Prostate gland (tissue), 2 donors: ENCODE data around the gene SRPRB. TPM values are rescaled to one million over a fixed set of nuclear protein-coding genes. Genes with fewer than 3 reads are reported as not detected.

ENCODE experiments used
- DNase-seq: peaks from one replicate; pipeline ENCODE4 v3.0.0-alpha.2; 2019; ENCODE audit warnings: low spot score
- H3K27ac ChIP-seq, 2 donors: fragments of 200-600 bp; sonication (generic); 2 replicates each; pipeline ENCODE4 v1.5.1; 2017 to 2019
- H3K27me3 ChIP-seq: fragments of 200-600 bp; sonication (generic); replicated peaks from 2 replicates; pipeline ENCODE4 v1.5.1; 2019; ENCODE audit not compliant: insufficient read depth
- H3K36me3 ChIP-seq, 2 donors: fragments of 200-600 bp; sonication (generic); 1 replicate in 1 of 2; 2 replicates in 1 of 2; pipeline versions ENCODE4 v1.5.1 to v1.8.1; 2017 to 2019
- H3K4me1 ChIP-seq: fragments of 200-600 bp; sonication (generic); replicated peaks from 2 replicates; pipeline ENCODE4 v1.5.1; 2019
- H3K4me3 ChIP-seq, 2 donors: fragments of 200-600 bp; sonication (generic); 2 replicates each; pipeline ENCODE4 v1.5.1; 2017 to 2019
- H3K9me3 ChIP-seq: fragments of 200-600 bp; sonication (generic); 2 replicates; pipeline ENCODE4 v1.5.1; 2017
- POLR2A ChIP-seq: fragments of 450-650 bp; IDR thresholded peaks from one replicate; pipeline ENCODE4 v1.6.1; 2016; ENCODE audit warnings: antibody characterized with exemption, mild to moderate bottlenecking
- POLR2AphosphoS5 ChIP-seq: sonication (generic); formaldehyde crosslinking; IDR thresholded peaks from one replicate; pipeline ENCODE4 v1.6.1; 2017; ENCODE audit warnings: antibody characterized with exemption
- WGBS: methylation state at CpG from one replicate; pipeline ENCODE4 v1.1.5; 2018; 5-methylcytosine and 5-hydroxymethylcytosine counted together
- intact Hi-C: fragments of 100-400 bp; cut with DNase I; formaldehyde crosslinking; loops from one replicate; pipeline ENCODE4 v1.14.2; 2022
- total RNA-seq, 2 donors: library from RNA; depleted of rRNA; stranded (reverse); fragments of >200 nt; gene quantifications; one replicate each; pipeline ENCODE4 v1.1.0, GENCODE V29; 2016
- TF ChIP-seq, protein P1 (sequence below), 4 experiments: fragments of 200-600 bp in 2 of 4; fragments of 450-650 bp in 2 of 4; sonication (generic) in 2 of 4; IDR thresholded peaks; 1 replicate in 3 of 4; 2 replicates in 1 of 4; pipeline ENCODE4 v1.5.1; 2016 to 2019; ENCODE audit warnings: antibody characterized with exemption in 4 of 4, mild to moderate bottlenecking in 2 of 4, moderate library complexity in 2 of 4

The SRPRB gene
- total RNA-seq, 2 donors from 2014 or later = 25.5 to 29.1 TPM

DNA sequence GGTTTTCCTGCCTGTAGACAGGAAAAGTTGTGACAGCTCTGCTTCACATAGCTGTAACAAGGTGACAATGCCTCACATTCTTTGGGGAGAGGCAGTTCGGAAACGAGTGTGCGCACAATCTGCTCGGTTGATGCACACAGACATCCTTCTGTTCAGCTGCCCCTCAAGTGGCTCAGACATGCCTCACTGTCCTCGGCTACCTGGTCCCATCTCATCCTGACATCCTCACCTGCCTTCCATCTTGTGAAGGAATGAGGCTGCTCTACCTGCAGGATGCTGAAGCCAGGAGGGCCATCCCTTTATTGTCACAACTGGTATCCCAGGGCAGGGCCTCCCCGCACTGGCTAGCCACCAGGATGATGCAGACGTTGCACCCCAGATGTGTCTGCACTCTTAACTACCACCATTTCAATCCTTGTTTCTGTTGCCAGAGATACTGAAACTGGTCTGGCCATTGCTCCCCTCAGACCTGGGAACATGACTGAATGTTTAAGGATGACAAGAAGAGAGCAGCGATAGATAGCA, 19.4 kb downstream of the SRPRB start:
- Histone ChIP-seq H3K4me3 (no peak overlapping the region), H3K27me3 (no peaks in the 10 kb centered on the region), H3K4me1 (no peaks in the 10 kb centered on the region), H3K27ac (no peak overlapping the region), H3K36me3 (peaks cover 0 to 3% of the 10 kb centered on the region in 2 donors), H3K9me3 (no peaks in the 10 kb centered on the region)
- 95% methylated on average over 8 of the region's 8 CpGs for WGBS
- no peak for DNase-seq
- TF ChIP-seq POLR2AphosphoS5 (no peak), POLR2A (no peak)
- TF ChIP-seq, protein P1, sequence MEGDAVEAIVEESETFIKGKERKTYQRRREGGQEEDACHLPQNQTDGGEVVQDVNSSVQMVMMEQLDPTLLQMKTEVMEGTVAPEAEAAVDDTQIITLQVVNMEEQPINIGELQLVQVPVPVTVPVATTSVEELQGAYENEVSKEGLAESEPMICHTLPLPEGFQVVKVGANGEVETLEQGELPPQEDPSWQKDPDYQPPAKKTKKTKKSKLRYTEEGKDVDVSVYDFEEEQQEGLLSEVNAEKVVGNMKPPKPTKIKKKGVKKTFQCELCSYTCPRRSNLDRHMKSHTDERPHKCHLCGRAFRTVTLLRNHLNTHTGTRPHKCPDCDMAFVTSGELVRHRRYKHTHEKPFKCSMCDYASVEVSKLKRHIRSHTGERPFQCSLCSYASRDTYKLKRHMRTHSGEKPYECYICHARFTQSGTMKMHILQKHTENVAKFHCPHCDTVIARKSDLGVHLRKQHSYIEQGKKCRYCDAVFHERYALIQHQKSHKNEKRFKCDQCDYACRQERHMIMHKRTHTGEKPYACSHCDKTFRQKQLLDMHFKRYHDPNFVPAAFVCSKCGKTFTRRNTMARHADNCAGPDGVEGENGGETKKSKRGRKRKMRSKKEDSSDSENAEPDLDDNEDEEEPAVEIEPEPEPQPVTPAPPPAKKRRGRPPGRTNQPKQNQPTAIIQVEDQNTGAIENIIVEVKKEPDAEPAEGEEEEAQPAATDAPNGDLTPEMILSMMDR (IDR thresholded peaks at IDR 0.05) = no peak
- intact Hi-C loops = loop anchor here (10.0 kb wide), 1 partner anchor 390 kb away; no protein-coding TSS in a partner anchor

DNA sequence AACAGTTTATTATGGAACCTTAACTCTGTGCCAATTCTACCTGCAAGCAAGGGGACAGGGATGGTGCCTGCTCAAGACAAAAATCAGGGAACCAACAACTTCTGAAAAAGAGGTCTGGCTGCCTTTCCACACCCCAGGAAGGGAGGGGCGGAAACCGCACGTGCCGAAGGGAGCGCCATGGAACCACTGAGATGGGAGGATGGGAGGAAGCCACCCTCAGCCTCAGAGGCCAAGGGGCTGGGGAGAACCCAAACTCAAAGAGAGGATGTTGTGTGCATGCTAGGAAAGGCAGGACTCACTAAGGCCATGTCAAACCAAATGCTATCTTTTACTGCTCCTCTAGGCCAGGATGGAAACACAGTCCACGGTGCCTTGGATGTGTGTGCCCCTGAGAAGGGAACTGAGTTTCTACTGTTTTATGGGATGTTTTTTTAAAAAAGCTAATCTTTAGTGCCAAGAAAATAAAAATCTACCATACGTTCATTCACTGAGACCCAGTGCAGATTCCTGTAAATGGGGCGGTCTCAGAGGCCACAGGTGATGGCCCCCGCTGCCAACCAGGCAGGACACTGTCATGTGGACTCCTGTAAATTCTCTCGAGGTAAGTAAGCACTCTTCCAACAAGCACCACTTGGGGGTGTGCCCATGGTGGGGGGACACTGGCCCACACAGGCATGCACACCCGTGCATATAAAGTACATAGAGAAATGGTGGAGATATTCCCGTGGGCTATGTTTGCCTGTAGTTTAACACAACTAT, 20.5 kb downstream of the SRPRB start:
- TF ChIP-seq POLR2AphosphoS5 = no peak
- TF ChIP-seq, protein P1 (IDR thresholded peaks at IDR 0.05) = no peak
- no peak for TF ChIP-seq POLR2A
- no peaks in the 10 kb centered on the region for H3K4me1 ChIP-seq
- H3K9me3 ChIP-seq = no peaks in the 10 kb centered on the region
- intact Hi-C loops = loop anchor here (10.0 kb wide), 1 partner anchor 389 kb away; no protein-coding TSS in a partner anchor
- 76% methylated on average over 12 of the region's 12 CpGs for WGBS
- H3K27ac ChIP-seq = no peak overlapping the region
- no peak overlapping the region for H3K4me3 ChIP-seq
- H3K27me3 ChIP-seq = no peaks in the 10 kb centered on the region
- peaks cover 0 to 3% of the 10 kb centered on the region in 2 donors for H3K36me3 ChIP-seq
- DNase-seq = no peak

DNA sequence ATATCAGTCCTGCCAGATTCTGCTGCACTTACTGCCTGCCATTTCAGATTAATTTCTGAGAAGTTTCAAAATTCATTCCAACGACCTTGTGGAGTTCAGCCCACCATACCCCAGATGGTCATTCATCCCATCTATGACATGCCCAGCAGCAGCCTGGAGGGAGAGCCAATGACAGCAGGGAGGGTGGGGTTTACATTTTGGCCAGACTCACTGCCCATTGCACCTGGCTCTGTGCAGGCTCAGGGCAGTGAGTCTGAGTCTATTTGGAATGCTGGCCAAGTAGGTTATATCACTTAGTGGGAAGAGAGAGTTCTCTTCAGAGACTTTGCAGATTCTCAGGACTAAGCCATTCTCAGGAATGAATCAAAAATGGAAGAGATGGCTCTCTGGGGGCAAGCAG, 21.5 kb downstream of the SRPRB start:
- H3K27me3 ChIP-seq = no peaks in the 10 kb centered on the region
- H3K4me1 ChIP-seq = no peaks in the 10 kb centered on the region
- H3K9me3 ChIP-seq = no peaks in the 10 kb centered on the region
- peaks cover 0 to 3% of the 10 kb centered on the region in 2 donors for H3K36me3 ChIP-seq
- no peak overlapping the region for H3K27ac ChIP-seq
- WGBS = 19% methylated on average over 1 of the region's 1 CpG
- DNase-seq = no peak
- TF ChIP-seq POLR2A = no peak
- TF ChIP-seq POLR2AphosphoS5 = no peak
- TF ChIP-seq, protein P1 (IDR thresholded peaks at IDR 0.05) = no peak
- no peak overlapping the region for H3K4me3 ChIP-seq
- intact Hi-C loops = loop anchor here (10.0 kb wide), 1 partner anchor 388 kb away; no protein-coding TSS in a partner anchor

DNA sequence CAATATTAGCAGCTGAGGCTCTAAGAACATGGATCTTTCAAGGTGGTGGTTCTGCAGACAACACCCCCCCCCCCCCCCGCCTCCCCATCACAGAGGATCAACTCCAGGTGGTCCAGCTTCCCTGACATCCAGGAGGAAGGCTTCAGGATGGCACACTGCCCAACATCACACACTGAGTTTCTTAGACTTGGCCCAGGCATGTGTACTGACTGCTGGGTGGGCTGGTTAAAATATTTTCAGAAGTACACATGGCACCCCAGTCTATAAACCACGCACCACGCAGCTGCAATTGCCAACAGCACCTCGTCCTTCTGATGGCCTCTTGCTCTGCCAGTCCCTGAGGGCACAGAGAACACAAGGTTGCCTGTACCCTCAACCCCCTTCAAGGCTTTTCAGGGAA, 22.1 kb downstream of the SRPRB start:
- Histone ChIP-seq H3K4me3 (no peak overlapping the region), H3K4me1 (no peaks in the 10 kb centered on the region), H3K9me3 (no peaks in the 10 kb centered on the region), H3K27ac (no peak overlapping the region), H3K36me3 (no peaks in the 10 kb centered on the region), H3K27me3 (no peaks in the 10 kb centered on the region)
- TF ChIP-seq POLR2A (no peak), POLR2AphosphoS5 (no peak)
- TF ChIP-seq, protein P1 (IDR thresholded peaks at IDR 0.05) = no peak
- no peak for DNase-seq
- intact Hi-C loops = loop anchor here (10.0 kb wide), 1 partner anchor 387 kb away; no protein-coding TSS in a partner anchor
- WGBS = 67% methylated on average over 3 of the region's 4 CpGs
